HepG2 (cell line): ENCODE results near the gene TFAM. TPM values are rescaled to one million over a fixed set of nuclear protein-coding genes. Genes with fewer than 3 reads are reported as not detected.

Source experiments
- ATAC-seq: fragments of 200-7000 bp; cut with Tn5 transposase; 3 replicates; pipeline ENCODE4 v1.9.1; 2020; ENCODE audit warnings: mild to moderate bottlenecking, moderate library complexity
- BruUV-seq: library from RNA; stranded (reverse); fragments of 400-500 nt; replicated peaks from 2 replicates; lab custom pipeline; 2021; lab: Mats Ljungman, UMichigan
- CTCF ChIA-PET: fragments of 300-600 bp; formaldehyde crosslinking; extraction: SDS; loops from one replicate; lab custom pipeline; 2021; ENCODE audit warnings: low total read pairs, inconsistent platforms, low intra/inter-chr PET ratio; lab: Yijun Ruan, JAX
- POLR2A ChIA-PET: fragments of 350-600 bp; sonication (Branson Sonifier 250); formaldehyde crosslinking; loops from one replicate; lab custom pipeline; 2020; ENCODE audit warnings: antibody characterized with exemption, inconsistent platforms; lab: Yijun Ruan, JAX
- DNase-seq: peaks from one replicate; pipeline ENCODE4 v3.0.0-alpha.2; 2015; ENCODE audit warnings: low spot score
- FAIRE-seq: peaks from 3 replicates; lab custom pipeline; 2011; peaks lifted over from hg19 to GRCh38; lab: Jason Lieb, UNC
- H2AFZ ChIP-seq: one replicate; pipeline ENCODE4 v1.6.1; 2011; ENCODE audit warnings: low read length, inconsistent platforms
- H3K27ac ChIP-seq: fragments of 300-600 bp; 3 replicates; pipeline ENCODE4 v1.8.0; 2011; ENCODE audit warnings: mixed run types, mild to moderate bottlenecking, mixed read lengths, low read length, inconsistent platforms; ENCODE audit not compliant: insufficient read depth; ENCODE audit errors: extremely low read length
- H3K27me3 ChIP-seq, 2 experiments: fragments of 200-600 bp in 1 of 2; 2 replicates in 1 of 2; 3 replicates in 1 of 2; pipeline versions ENCODE4 v1.6.0 to v1.8.0; 2011; ENCODE audit warnings: low read length in 2 of 2, mild to moderate bottlenecking in 2 of 2, moderate library complexity in 2 of 2, inconsistent platforms in 1 of 2; ENCODE audit not compliant: insufficient read depth in 2 of 2, control insufficient read depth in 1 of 2
- H3K36me3 ChIP-seq, 2 experiments: fragments of 200-600 bp in 1 of 2; replicated peaks in 1 of 2; 2 replicates in 1 of 2; 3 replicates in 1 of 2; pipeline versions ENCODE4 v1.5.1 to v1.8.0; 2011; ENCODE audit warnings: low read length in 2 of 2, inconsistent platforms in 1 of 2; ENCODE audit not compliant: insufficient read depth in 2 of 2, control insufficient read depth in 1 of 2
- H3K4me1 ChIP-seq: 2 replicates; pipeline ENCODE4 v1.5.1; 2012; ENCODE audit warnings: low read length, inconsistent platforms; ENCODE audit not compliant: insufficient read depth
- H3K4me2 ChIP-seq: 2 replicates; pipeline ENCODE4 v1.6.0; 2011; ENCODE audit warnings: low read depth, low read length, inconsistent platforms
- H3K4me3 ChIP-seq, 3 experiments: fragments of 200-600 bp in 1 of 3; sonication (generic), shearing (Covaris generic) in 1 of 3; replicated peaks in 1 of 3; 2 replicates each; pipeline ENCODE4 v1.5.1; 2011 to 2016; ENCODE audit warnings: low read length in 3 of 3, inconsistent platforms in 2 of 3, low read depth in 2 of 3, mild to moderate bottlenecking in 2 of 3, control low read depth in 1 of 3, mixed read lengths in 1 of 3; ENCODE audit not compliant: insufficient read depth in 1 of 3
- H3K79me2 ChIP-seq: one replicate; pipeline ENCODE4 v1.6.1; 2011; ENCODE audit warnings: low read length, inconsistent platforms; ENCODE audit not compliant: insufficient read depth
- H3K9ac ChIP-seq: 2 replicates; pipeline ENCODE4 v1.6.0; 2011; ENCODE audit warnings: mild to moderate bottlenecking, low read depth, low read length, inconsistent platforms; ENCODE audit not compliant: insufficient read depth
- H3K9me3 ChIP-seq: 2 replicates; pipeline ENCODE4 v1.5.1; 2012; ENCODE audit warnings: mild to moderate bottlenecking, low read length
- H4K20me1 ChIP-seq: 2 replicates; pipeline ENCODE4 v1.6.0; 2011; ENCODE audit warnings: inconsistent platforms, mild to moderate bottlenecking, low read length, moderate library complexity; ENCODE audit not compliant: insufficient read depth
- ASH2L ChIP-seq: fragments of 300-600, 200-600 bp; sonication (generic); IDR thresholded peaks from 2 replicates; pipeline ENCODE4 v1.7.0; 2017; ENCODE audit warnings: low read depth, mild to moderate bottlenecking, moderate library complexity, mixed read lengths, low read length; ENCODE audit not compliant: insufficient read length
- CREM ChIP-seq, 2 experiments: sonication (generic) in 1 of 2; formaldehyde crosslinking in 1 of 2; IDR thresholded peaks; 2 replicates each; pipeline versions ENCODE4 v1.4.0 to v1.6.1; 2016 to 2020; ENCODE audit warnings: antibody characterized with exemption in 1 of 2, mild to moderate bottlenecking in 1 of 2, missing genetic modification reagents in 1 of 2
- GFI1 ChIP-seq: sonication (generic); formaldehyde crosslinking; IDR thresholded peaks from 2 replicates; pipeline ENCODE4 v1.5.0; 2020; ENCODE audit warnings: missing genetic modification reagents, mild to moderate bottlenecking, borderline replicate concordance
- HDAC1 ChIP-seq: sonication (generic); formaldehyde crosslinking; IDR thresholded peaks from 2 replicates; pipeline ENCODE4 v1.5.1; 2020; ENCODE audit warnings: mild to moderate bottlenecking, missing genetic modification reagents
- HHEX ChIP-seq: IDR thresholded peaks from 2 replicates; pipeline ENCODE4 v1.6.1; 2016; ENCODE audit warnings: control low read depth
- HOXA9 ChIP-seq: sonication (generic); formaldehyde crosslinking; IDR thresholded peaks from 2 replicates; pipeline ENCODE4 v1.8.1; 2022; ENCODE audit warnings: missing genetic modification reagents, mild to moderate bottlenecking, moderate library complexity, borderline replicate concordance
- NFE2L1 ChIP-seq: sonication (generic); formaldehyde crosslinking; IDR thresholded peaks from 2 replicates; pipeline ENCODE4 v1.4.0; 2020; ENCODE audit warnings: missing genetic modification reagents, mild to moderate bottlenecking, borderline replicate concordance
- PAX8 ChIP-seq: sonication (generic); formaldehyde crosslinking; IDR thresholded peaks from 2 replicates; pipeline ENCODE4 v1.8.0; 2022; ENCODE audit warnings: mild to moderate bottlenecking, missing genetic modification reagents, borderline replicate concordance
- PITX1 ChIP-seq: sonication (generic); formaldehyde crosslinking; IDR thresholded peaks from 2 replicates; pipeline ENCODE4 v1.5.1; 2020; ENCODE audit warnings: mild to moderate bottlenecking, missing genetic modification reagents
- RBAK ChIP-seq: sonication (generic); formaldehyde crosslinking; IDR thresholded peaks from 2 replicates; pipeline ENCODE4 v1.5.1; 2020; ENCODE audit warnings: mild to moderate bottlenecking, missing genetic modification reagents
- ZNF431 ChIP-seq: sonication (generic); formaldehyde crosslinking; IDR thresholded peaks from 2 replicates; pipeline ENCODE4 v1.9.0; 2022; ENCODE audit warnings: missing genetic modification reagents, low read depth, mild to moderate bottlenecking, borderline replicate concordance
- ZNF557 ChIP-seq: sonication (generic); formaldehyde crosslinking; IDR thresholded peaks from 2 replicates; pipeline ENCODE4 v1.4.0; 2020; ENCODE audit warnings: missing genetic modification reagents
- ZNF569 ChIP-seq: sonication (generic); formaldehyde crosslinking; IDR thresholded peaks from 2 replicates; pipeline ENCODE4 v1.5.0; 2020; ENCODE audit warnings: mild to moderate bottlenecking, missing genetic modification reagents, moderate library complexity, borderline replicate concordance
- WGBS: methylation state at CpG from one replicate; pipeline ENCODE4 v1.1.6; 2017; ENCODE audit warnings: low lambda C conversion rate; 5-methylcytosine and 5-hydroxymethylcytosine counted together
- in situ Hi-C: cut with HindIII; loops from 2 replicates; pipeline ENCODE4 v1.10.0; 2017; ENCODE audit warnings: low pct_unique_long_range_greater_than_20kb; ENCODE audit not compliant: extremely low pct_ligation_motif_present
- intact Hi-C: fragments of 100-400 bp; cut with micrococcal nuclease; formaldehyde crosslinking; loops from one replicate; pipeline ENCODE4 v1.10.0; 2022; ENCODE audit not compliant: unreplicated experiment
- polyA plus RNA-seq, 8 experiments: library from polyadenylated mRNA; depleted of rRNA in 3 of 8; stranded (reverse) in 7 of 8; unstranded in 1 of 8; fragments of >200 nt; fragmentation: Illumina TruSeq in 4 of 8; extraction: Trizol in 4 of 8; gene quantifications; 2 replicates each; pipeline versions ENCODE4 v1.2.1 to v1.2.3, GENCODE V29; 2011 to 2016; ENCODE audit warnings: low read depth in 4 of 8, missing spikeins in 1 of 8, mixed read lengths in 1 of 8; ENCODE audit not compliant: insufficient read depth in 1 of 8
- total RNA-seq, 5 experiments: library from RNA; depleted of rRNA; stranded (reverse); fragments of >200 nt; fragmentation: Illumina TruSeq; extraction: Trizol; gene quantifications; 2 replicates each; pipeline ENCODE4 v1.2.3, GENCODE V29; 2016; ENCODE audit warnings: low read depth in 1 of 5
- TF ChIP-seq, protein P1 (sequence below): sonication (generic); formaldehyde crosslinking; IDR thresholded peaks from 2 replicates; pipeline ENCODE4 v1.5.0; 2020; ENCODE audit warnings: missing genetic modification reagents

TFAM gene
- total and polyA plus RNA-seq, 2 of the 13 experiments (the other 11 are each of a cell fraction or from before 2014, with no cell fraction given), result 18.4 to 125 TPM

DNA sequence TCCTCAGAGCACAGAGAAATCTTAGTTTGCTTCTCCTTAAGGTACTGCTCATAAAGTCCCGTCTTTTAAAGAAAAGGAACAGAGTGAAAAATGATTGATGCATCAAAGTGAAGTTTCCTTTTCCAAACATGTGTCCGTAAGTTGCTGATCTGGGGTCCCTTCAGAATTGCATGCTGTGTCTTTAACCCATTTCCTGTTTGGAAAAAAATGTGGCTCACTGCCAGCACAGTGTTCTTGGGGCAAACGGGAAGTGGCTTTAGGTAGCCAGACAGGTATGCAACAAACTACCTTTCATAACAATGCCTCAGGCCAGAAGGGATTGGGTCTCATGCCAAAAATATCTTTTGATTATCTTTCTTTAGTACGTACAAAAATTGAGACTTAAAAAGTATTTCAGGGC is 50.9 kb downstream of the TFAM start (continued):
- TF ChIP-seq HHEX (CRISPR knock-in tag) (no peak), ZNF557 (no peak)

DNA sequence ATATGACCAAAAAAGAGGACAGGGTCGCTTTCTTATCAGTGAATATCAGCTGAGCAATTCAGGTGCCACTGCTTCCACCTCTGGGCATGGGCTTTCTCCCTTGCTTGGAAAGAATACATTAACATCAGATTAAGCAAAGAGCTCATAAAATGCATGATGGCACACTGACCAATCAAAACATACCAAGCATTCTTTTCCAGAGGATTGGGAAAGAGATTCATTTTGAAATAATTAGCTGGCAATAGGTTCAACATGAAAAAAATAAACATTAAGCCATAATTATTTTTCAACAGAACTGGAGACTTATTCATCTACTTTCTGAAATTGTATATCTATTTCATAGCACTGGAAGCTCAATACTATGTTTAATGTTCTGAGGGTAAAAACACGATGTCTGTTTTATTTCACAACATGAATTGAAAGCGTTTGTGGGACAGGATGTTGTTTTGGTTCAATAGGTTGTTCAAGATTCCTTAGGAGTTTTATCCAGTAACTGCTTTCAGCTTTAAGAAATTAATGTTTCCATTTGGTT is 53.2 kb downstream of the TFAM start:
- H3K4me2 ChIP-seq, result no peak overlapping the region
- H3K9ac ChIP-seq, result no peak overlapping the region
- no peaks in the 10 kb centered on the region for H3K27me3 ChIP-seq
- H3K4me1 ChIP-seq, result peaks cover 13% of the 10 kb centered on the region
- H4K20me1 ChIP-seq, result no peaks in the 10 kb centered on the region
- in situ Hi-C loops, result no loop called here
- ATAC-seq, result no peak
- H3K4me3 ChIP-seq, result no peak overlapping the region
- no peak overlapping the region for H3K27ac ChIP-seq
- WGBS, result 17% methylated on average over 3 of the region's 3 CpGs
- H2AFZ ChIP-seq, result no peak overlapping the region
- intact Hi-C loops, result no loop called here
- no peaks in the 10 kb centered on the region for H3K36me3 ChIP-seq
- POLR2A ChIA-PET, result no interaction called here
- TF ChIP-seq GFI1 (CRISPR knock-in tag) (no peak), CREM (IDR thresholded peaks at IDR 0.05) (no peak), CREM (CRISPR knock-in tag; IDR thresholded peaks at IDR 0.05) (no peak), HDAC1 (CRISPR knock-in tag) (no peak), ZNF569 (CRISPR knock-in tag) (no peak), PITX1 (no peak), HOXA9 (CRISPR knock-in tag) (no peak), ZNF431 (CRISPR knock-in tag) (no peak), RBAK (no peak), ASH2L (no peak), NFE2L1 (no peak), PAX8 (no peak)
- TF ChIP-seq, protein P1, sequence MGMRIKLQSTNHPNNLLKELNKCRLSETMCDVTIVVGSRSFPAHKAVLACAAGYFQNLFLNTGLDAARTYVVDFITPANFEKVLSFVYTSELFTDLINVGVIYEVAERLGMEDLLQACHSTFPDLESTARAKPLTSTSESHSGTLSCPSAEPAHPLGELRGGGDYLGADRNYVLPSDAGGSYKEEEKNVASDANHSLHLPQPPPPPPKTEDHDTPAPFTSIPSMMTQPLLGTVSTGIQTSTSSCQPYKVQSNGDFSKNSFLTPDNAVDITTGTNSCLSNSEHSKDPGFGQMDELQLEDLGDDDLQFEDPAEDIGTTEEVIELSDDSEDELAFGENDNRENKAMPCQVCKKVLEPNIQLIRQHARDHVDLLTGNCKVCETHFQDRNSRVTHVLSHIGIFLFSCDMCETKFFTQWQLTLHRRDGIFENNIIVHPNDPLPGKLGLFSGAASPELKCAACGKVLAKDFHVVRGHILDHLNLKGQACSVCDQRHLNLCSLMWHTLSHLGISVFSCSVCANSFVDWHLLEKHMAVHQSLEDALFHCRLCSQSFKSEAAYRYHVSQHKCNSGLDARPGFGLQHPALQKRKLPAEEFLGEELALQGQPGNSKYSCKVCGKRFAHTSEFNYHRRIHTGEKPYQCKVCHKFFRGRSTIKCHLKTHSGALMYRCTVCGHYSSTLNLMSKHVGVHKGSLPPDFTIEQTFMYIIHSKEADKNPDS (CRISPR knock-in tag), result no peak
- TF ChIP-seq, all 625 proteins: peak for 0
- CTCF ChIA-PET, result no interaction called here
- DNase-seq, result no peak
- no TSS peak for BruUV-seq
- H3K79me2 ChIP-seq, result no peaks in the 10 kb centered on the region
- no peak for FAIRE-seq
- peaks cover 5% of the 10 kb centered on the region; the same call in 1 of the 2 replicates for H3K9me3 ChIP-seq
